H1 (cell line): ENCODE results near the gene PNMA6E. TPM values are rescaled to one million over a fixed set of nuclear protein-coding genes. Genes with fewer than 3 reads are reported as not detected.

Experiments
- CTCF ChIA-PET: fragments of 300-600 bp; sonication (Branson Sonifier 250); formaldehyde crosslinking; loops from one replicate; lab custom pipeline; 2021; ENCODE audit not compliant: partially characterized antibody; lab: Charles Lee
- POLR2A ChIA-PET: fragments of 300-600 bp; sonication (Branson Sonifier 250); formaldehyde crosslinking; loops from one replicate; lab custom pipeline; 2021; ENCODE audit warnings: inconsistent platforms; ENCODE audit not compliant: partially characterized antibody; lab: Charles Lee
- DNase-seq, 2 experiments: peaks; one replicate each; pipeline versions ENCODE4 v3.0.0 to v3.0.0-alpha.2; 2010 to 2022; ENCODE audit warnings: low spot score in 2 of 2, low read depth in 1 of 2, mixed read lengths in 1 of 2
- FAIRE-seq: peaks from 2 replicates; lab custom pipeline; 2011; peaks lifted over from hg19 to GRCh38; lab: Jason Lieb, UNC
- H2AFZ ChIP-seq: 2 replicates; pipeline ENCODE4 v1.8.1; 2012; ENCODE audit warnings: low read length, inconsistent platforms
- H2AK5ac ChIP-seq: 2 replicates; pipeline ENCODE4 v1.6.1; 2013; ENCODE audit warnings: low read depth, low read length
- H2BK120ac ChIP-seq: replicated peaks from 2 replicates; pipeline ENCODE3; 2013; ENCODE audit warnings: low read depth, low read length, inconsistent platforms
- H2BK12ac ChIP-seq: 2 replicates; pipeline ENCODE4 v1.6.1; 2013; ENCODE audit warnings: low read depth, low read length
- H2BK15ac ChIP-seq: 2 replicates; pipeline ENCODE4 v1.6.1; 2013; ENCODE audit warnings: low read length
- H2BK20ac ChIP-seq: 2 replicates; pipeline ENCODE4 v1.6.1; 2013; ENCODE audit warnings: low read length
- H2BK5ac ChIP-seq: 2 replicates; pipeline ENCODE4 v1.6.1; 2013; ENCODE audit warnings: low read depth, low read length
- H3K14ac ChIP-seq: 2 replicates; pipeline ENCODE4 v1.6.1; 2013; ENCODE audit warnings: inconsistent platforms; ENCODE audit not compliant: insufficient read length
- H3K18ac ChIP-seq: 2 replicates; pipeline ENCODE4 v1.6.1; 2013; ENCODE audit warnings: low read length; ENCODE audit errors: extremely low read depth
- H3K23ac ChIP-seq: 2 replicates; pipeline ENCODE4 v1.6.1; 2013; ENCODE audit warnings: inconsistent platforms; ENCODE audit not compliant: insufficient read length
- H3K23me2 ChIP-seq: 2 replicates; pipeline ENCODE4 v1.6.1; 2013; ENCODE audit warnings: low read depth, low read length
- H3K27ac ChIP-seq: 2 replicates; pipeline ENCODE4 v1.6.1; 2011; ENCODE audit warnings: low read depth, low read length, inconsistent platforms
- H3K27me3 ChIP-seq, 4 experiments: replicated peaks in 1 of 4; 1 replicate in 1 of 4; 2 replicates in 3 of 4; pipeline versions ENCODE4 v1.6.1 to v1.8.1; 2011 to 2013; ENCODE audit warnings: low read length in 3 of 4, mild to moderate bottlenecking in 3 of 4, inconsistent platforms in 2 of 4, mixed read lengths in 2 of 4, moderate library complexity in 1 of 4; ENCODE audit not compliant: control insufficient read depth in 3 of 4, insufficient read depth in 3 of 4; ENCODE audit errors: extremely low read depth in 1 of 4
- H3K36me3 ChIP-seq, 4 experiments: 2 replicates each; pipeline versions ENCODE4 v1.6.1 to v1.8.1; 2011 to 2013; ENCODE audit warnings: mild to moderate bottlenecking in 4 of 4, low read length in 3 of 4, moderate library complexity in 2 of 4, control low read depth in 1 of 4, inconsistent platforms in 1 of 4; ENCODE audit not compliant: insufficient read depth in 4 of 4, control insufficient read depth in 2 of 4
- H3K4ac ChIP-seq: replicated peaks from 2 replicates; pipeline ENCODE3; 2013; ENCODE audit warnings: low read length, low read depth, mixed read lengths, inconsistent platforms; ENCODE audit not compliant: insufficient read length
- H3K4me1 ChIP-seq, 4 experiments: replicated peaks in 1 of 4; 1 replicate in 1 of 4; 2 replicates in 3 of 4; pipeline versions ENCODE4 v1.6.1 to v1.8.1; 2011 to 2013; ENCODE audit warnings: low read length in 3 of 4, inconsistent platforms in 2 of 4, mixed read lengths in 1 of 4; ENCODE audit not compliant: insufficient read depth in 4 of 4, control insufficient read depth in 3 of 4
- H3K4me2 ChIP-seq, 2 experiments: 2 replicates each; pipeline versions ENCODE4 v1.6.1 to v1.8.1; 2011 to 2013; ENCODE audit warnings: low read depth in 2 of 2, low read length in 2 of 2, control low read depth in 1 of 2, inconsistent platforms in 1 of 2, mild to moderate bottlenecking in 1 of 2; ENCODE audit not compliant: insufficient read depth in 1 of 2
- H3K4me3 ChIP-seq, 4 experiments: fragments of 200-600, 300-600 bp in 1 of 4; sonication (generic), shearing (Covaris generic), sonication (Bioruptor Twin) in 1 of 4; 2 replicates each; pipeline versions ENCODE4 v1.5.1 to v1.8.1; 2011 to 2016; ENCODE audit warnings: low read length in 4 of 4, low read depth in 3 of 4, control low read depth in 2 of 4, inconsistent platforms in 2 of 4, mild to moderate bottlenecking in 2 of 4, mixed read lengths in 1 of 4, moderate library complexity in 1 of 4; ENCODE audit not compliant: insufficient read depth in 2 of 4; ENCODE audit errors: extremely low read depth in 1 of 4
- H3K56ac ChIP-seq: replicated peaks from 2 replicates; pipeline ENCODE3; 2013; ENCODE audit warnings: low read depth, mild to moderate bottlenecking, mixed read lengths, low read length, inconsistent platforms; ENCODE audit not compliant: insufficient read length
- H3K79me1 ChIP-seq: 2 replicates; pipeline ENCODE4 v1.6.1; 2013; ENCODE audit warnings: low read depth, low read length, control low read depth
- H3K79me2 ChIP-seq, 2 experiments: 2 replicates each; pipeline versions ENCODE4 v1.6.1 to v1.8.1; 2012 to 2013; ENCODE audit warnings: low read length in 2 of 2, mild to moderate bottlenecking in 2 of 2, inconsistent platforms in 1 of 2; ENCODE audit not compliant: insufficient read depth in 2 of 2, control insufficient read depth in 1 of 2
- H3K9ac ChIP-seq, 4 experiments: replicated peaks in 1 of 4; 1 replicate in 1 of 4; 2 replicates in 3 of 4; pipeline versions ENCODE4 v1.6.1 to v1.8.1; 2011 to 2013; ENCODE audit warnings: low read depth in 3 of 4, low read length in 3 of 4, control low read depth in 2 of 4, mild to moderate bottlenecking in 2 of 4, moderate library complexity in 2 of 4, inconsistent platforms in 1 of 4; ENCODE audit errors: extremely low read depth in 1 of 4
- H3K9me3 ChIP-seq, 2 experiments: 2 replicates each; pipeline versions ENCODE4 v1.6.1 to v1.8.1; 2012 to 2013; ENCODE audit warnings: mild to moderate bottlenecking in 2 of 2, moderate library complexity in 2 of 2, control low read depth in 1 of 2, inconsistent platforms in 1 of 2, low read depth in 1 of 2, low read length in 1 of 2, mixed read lengths in 1 of 2; ENCODE audit not compliant: insufficient read depth in 2 of 2
- H4K20me1 ChIP-seq, 2 experiments: replicated peaks in 1 of 2; 2 replicates each; pipeline versions ENCODE3 to v1.8.1; 2011 to 2013; ENCODE audit warnings: inconsistent platforms in 2 of 2, low read length in 2 of 2, mild to moderate bottlenecking in 1 of 2; ENCODE audit not compliant: insufficient read depth in 2 of 2, control insufficient read depth in 1 of 2
- H4K5ac ChIP-seq: 2 replicates; pipeline ENCODE4 v1.6.1; 2013; ENCODE audit warnings: low read length, low read depth, mixed read lengths, inconsistent platforms; ENCODE audit not compliant: insufficient read length
- H4K8ac ChIP-seq: 2 replicates; pipeline ENCODE4 v1.8.0; 2013; ENCODE audit warnings: mild to moderate bottlenecking, moderate library complexity, low read length, inconsistent platforms; ENCODE audit not compliant: insufficient read depth; ENCODE audit errors: extremely low read depth
- H4K91ac ChIP-seq: replicated peaks from 2 replicates; pipeline ENCODE3; 2013; ENCODE audit warnings: low read length, mixed read lengths, inconsistent platforms; ENCODE audit not compliant: insufficient read length
- CTCF ChIP-seq, 3 experiments: IDR thresholded peaks; 1 replicate in 2 of 3; 2 replicates in 1 of 3; pipeline versions ENCODE4 v1.5.1 to v1.6.1; 2011; ENCODE audit warnings: low read length in 3 of 3, mild to moderate bottlenecking in 3 of 3, inconsistent platforms in 2 of 3, low read depth in 1 of 3, moderate library complexity in 1 of 3; ENCODE audit not compliant: insufficient read depth in 1 of 3; ENCODE audit errors: control extremely low read depth in 1 of 3
- JUND ChIP-seq: IDR thresholded peaks from 2 replicates; pipeline ENCODE4 v1.6.1; 2011; ENCODE audit warnings: mild to moderate bottlenecking, improper control_type of control experiment, low read length
- WGBS, 2 experiments: shearing (Covaris generic) in 1 of 2; methylation state at CpG; one replicate each; pipeline versions ENCODE4 v1.1.6 to v1.1.7; 2013 to 2015; ENCODE audit warnings: low lambda C conversion rate in 2 of 2, mixed read lengths in 2 of 2, inconsistent platforms in 1 of 2, low coverage in 1 of 2, missing lambda C conversion rate in 1 of 2; ENCODE audit not compliant: insufficient replicate concordance in 2 of 2, insufficient coverage in 1 of 2, insufficient read length in 1 of 2; ENCODE audit errors: extremely low coverage in 1 of 2, missing lambda C conversion rate in 1 of 2; 5-methylcytosine and 5-hydroxymethylcytosine counted together
- polyA plus RNA-seq, 7 experiments: library from polyadenylated mRNA; depleted of rRNA in 3 of 7; stranded (reverse) in 5 of 7; unstranded in 2 of 7; fragments of >200 nt in 5 of 7; fragments of 200-250 nt in 2 of 7; gene quantifications; 1 replicate in 5 of 7; 2 replicates in 1 of 7; 4 replicates in 1 of 7; pipeline versions ENCODE4 v1.2.1 to v1.2.3, GENCODE V29; 2011 to 2013; ENCODE audit warnings: missing spikeins in 2 of 7, mixed read lengths in 2 of 7
- total RNA-seq: library from RNA; stranded (reverse); fragmentation: NEBNext Ultra II Directional; extraction: Animal tissue kit (Norgen Biotek cat#: 25700); gene quantifications from 2 replicates; pipeline ENCODE4 v1.2.1, GENCODE V29; 2021

The PNMA6E gene
- total and polyA plus RNA-seq, 2 of the 8 experiments (the other 6 are each of a cell fraction or from before 2014, with no cell fraction given), result not detected

- Histone ChIP-seq H4K91ac (no peak overlapping the region), H3K56ac (no peak overlapping the region), H3K4me1 (peaks cover 0 to 4% (median 0%) of the 10 kb centered on the region in 4 experiments; a peak in 1 of 7 replicates), H4K8ac (no peak overlapping the region), H3K23me2 (no peaks in the 10 kb centered on the region), H3K79me2 (no peaks in the 10 kb centered on the region), H2BK5ac (no peak overlapping the region), H3K9ac (no peak overlapping the region), H3K4ac (no peak overlapping the region), H3K36me3 (no peaks in the 10 kb centered on the region), H3K27ac (no peak overlapping the region), H3K23ac (no peak overlapping the region), H2AK5ac (no peak overlapping the region), H3K14ac (no peak overlapping the region), H3K18ac (no peak overlapping the region), H3K4me3 (no peak overlapping the region), H4K20me1 (no peaks in the 10 kb centered on the region), H2BK12ac (no peak overlapping the region), H3K27me3 (no peaks in the 10 kb centered on the region), H2AFZ (no peak overlapping the region), H2BK20ac (no peak overlapping the region), H2BK120ac (no peak overlapping the region), H4K5ac (no peak overlapping the region), H3K4me2 (no peak overlapping the region), H3K79me1 (no peaks in the 10 kb centered on the region), H3K9me3 (no peaks in the 10 kb centered on the region), H2BK15ac (no peak overlapping the region)
- POLR2A ChIA-PET, result no interaction called here
- WGBS, 2 experiments, result 66% methylated on average over 7 of the region's 7 CpGs; no CpG with 5 or more reads in 1 of the 2 experiments
- CTCF ChIA-PET, result interaction anchor here (0.7 to 1.2 kb wide), 2 partner anchors 8 to 21 kb away, joined by 3 to 4 read pairs; no protein-coding TSS in a partner anchor
- FAIRE-seq (peak; percentile 63), DNase-seq (no peak)
- TF ChIP-seq JUND (no peak), CTCF (IDR thresholded peaks at IDR 0.05; ENCODE audit: control extremely low read depth in 1 of 3, insufficient read depth in 1 of 3, low read depth in 1 of 3, low read length in 3 of 3) (peak in 1 of 3 experiments; percentile 2; a peak in 1 of 4 replicates)
These were observed 26.7 kb downstream of the PNMA6E start for GRCh38 chrX:153374426-153374825.
